ENCODE measurements around the gene ACTR1A. TPM values are rescaled to one million over a fixed set of nuclear protein-coding genes. Genes with fewer than 3 reads are reported as not detected.

The ACTR1A gene
- polyA plus RNA-seq, 1 donor (not counting 4 experiments of a cell fraction or from before 2014, with no cell fraction given): 162 TPM

- peak within 1 kb of the TSS; percentile 84 for H3K9ac ChIP-seq (ENCODE audit: control insufficient read depth, extremely low read depth, insufficient read depth, low read length)
- peaks cover 10% of the 10 kb centered on the region for H3K79me2 ChIP-seq (ENCODE audit: control insufficient read depth, insufficient read depth, low read length)
- H3K27me3 ChIP-seq (ENCODE audit: control insufficient read depth, extremely low read depth, insufficient read depth, low read length): peaks cover 20% of the 10 kb centered on the region
- peak within 1 kb of the TSS; percentile 96 for H3K4me2 ChIP-seq (ENCODE audit: control insufficient read depth, extremely low read depth, insufficient read depth, low read depth, low read length)
- H4K20me1 ChIP-seq (ENCODE audit: control insufficient read depth, extremely low read depth, insufficient read depth, low read length): no peaks in the 10 kb centered on the region
- H3K27ac ChIP-seq (ENCODE audit: control insufficient read depth, insufficient read depth, low read length): peak within 1 kb of the TSS; percentile 55
- peaks cover 6% of the 10 kb centered on the region for H3K4me1 ChIP-seq (ENCODE audit: control insufficient read depth, extremely low read depth, insufficient read depth, low read length)
- peak within 1 kb of the TSS; percentile 66 to 88 (median 77) for H3K4me3 ChIP-seq (ENCODE audit: control insufficient read depth in 2 of 3, extremely low read depth in 1 of 3, insufficient read depth in 2 of 3, low read depth in 1 of 3, low read length in 3 of 3)
- peak; percentile 75 for DNase-seq (ENCODE audit: low read depth, low spot score)
- H3K9me3 ChIP-seq (ENCODE audit: control insufficient read depth, low read depth, low read length): no peaks in the 10 kb centered on the region
- peaks cover 2 to 4% of the 10 kb centered on the region in 2 experiments for H3K36me3 ChIP-seq (ENCODE audit: control insufficient read depth in 2 of 2, extremely low read depth in 1 of 2, insufficient read depth in 2 of 2, low read length in 2 of 2)
- H3K9me1 ChIP-seq (ENCODE audit: control insufficient read depth, extremely low read depth, insufficient read depth, low read length): no peaks in the 10 kb centered on the region
- H2AFZ ChIP-seq (ENCODE audit: control insufficient read depth, low read length): peak within 1 kb of the TSS; percentile 80
- TF ChIP-seq, protein P1, sequence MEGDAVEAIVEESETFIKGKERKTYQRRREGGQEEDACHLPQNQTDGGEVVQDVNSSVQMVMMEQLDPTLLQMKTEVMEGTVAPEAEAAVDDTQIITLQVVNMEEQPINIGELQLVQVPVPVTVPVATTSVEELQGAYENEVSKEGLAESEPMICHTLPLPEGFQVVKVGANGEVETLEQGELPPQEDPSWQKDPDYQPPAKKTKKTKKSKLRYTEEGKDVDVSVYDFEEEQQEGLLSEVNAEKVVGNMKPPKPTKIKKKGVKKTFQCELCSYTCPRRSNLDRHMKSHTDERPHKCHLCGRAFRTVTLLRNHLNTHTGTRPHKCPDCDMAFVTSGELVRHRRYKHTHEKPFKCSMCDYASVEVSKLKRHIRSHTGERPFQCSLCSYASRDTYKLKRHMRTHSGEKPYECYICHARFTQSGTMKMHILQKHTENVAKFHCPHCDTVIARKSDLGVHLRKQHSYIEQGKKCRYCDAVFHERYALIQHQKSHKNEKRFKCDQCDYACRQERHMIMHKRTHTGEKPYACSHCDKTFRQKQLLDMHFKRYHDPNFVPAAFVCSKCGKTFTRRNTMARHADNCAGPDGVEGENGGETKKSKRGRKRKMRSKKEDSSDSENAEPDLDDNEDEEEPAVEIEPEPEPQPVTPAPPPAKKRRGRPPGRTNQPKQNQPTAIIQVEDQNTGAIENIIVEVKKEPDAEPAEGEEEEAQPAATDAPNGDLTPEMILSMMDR (optimal IDR thresholded peaks at IDR 0.05 in 1 of 3, IDR thresholded peaks at IDR 0.05 in 1 of 3, conservative IDR thresholded peaks at IDR 0.05 in 1 of 3; ENCODE audit: extremely low read depth in 1 of 3, insufficient read depth in 2 of 3, low read length in 3 of 3): peak in 1 of 3 experiments; percentile 2
- TF ChIP-seq EZH2 (IDR thresholded peaks at IDR 0.05; ENCODE audit: low read length): no peak
- dilution Hi-C loops (cut with MboI; ENCODE audit: extremely low pct_ligation_motif_present, low sequenced_read_pairs): no loop called here
- FAIRE-seq: no peak
Observed at GRCh38 chr10:102432162-102432950, 70.2 kb downstream of the ACTR1A start, which contains the start of gene CUEDC2. CUEDC2 (minus strand) TSS chr10:102432574; CDS start chr10:102425188, 7,386 bp downstream.

DNA sequence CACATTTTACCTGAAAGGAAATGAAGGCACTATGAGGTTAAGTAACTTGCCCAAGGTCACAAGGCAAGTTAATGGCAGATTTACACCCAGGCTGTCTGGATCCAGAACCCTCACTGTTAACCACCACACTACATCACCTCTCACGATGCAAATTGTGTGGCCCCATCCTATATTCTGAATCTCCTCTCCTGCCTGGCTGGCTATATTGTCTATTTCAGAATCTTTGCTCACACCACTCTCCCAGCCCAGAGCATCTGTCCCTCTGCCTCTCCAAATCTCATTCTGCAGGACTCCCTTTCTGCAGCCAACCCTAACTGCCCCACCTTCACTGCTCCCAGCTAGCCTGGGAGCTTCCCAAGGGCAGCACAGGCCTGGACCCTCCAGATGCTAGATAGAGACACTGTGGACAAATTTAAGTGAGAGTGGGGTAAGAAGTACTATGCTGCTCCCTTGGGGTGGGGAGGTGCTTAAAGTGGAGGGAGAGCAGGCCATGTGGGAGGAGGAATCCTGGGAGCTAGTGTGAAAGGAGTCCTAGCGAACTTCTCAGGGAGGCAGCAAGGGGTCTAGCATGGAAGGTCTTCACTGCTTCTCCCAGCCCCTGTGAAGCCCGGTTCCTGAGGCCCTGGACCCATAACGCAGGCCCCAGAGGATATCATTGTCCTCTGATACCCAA, 70.9 kb downstream of the ACTR1A start:
- no peak for TF ChIP-seq EZH2 (IDR thresholded peaks at IDR 0.05; ENCODE audit: low read length)
- TF ChIP-seq, protein P1 (optimal IDR thresholded peaks at IDR 0.05 in 1 of 3, IDR thresholded peaks at IDR 0.05 in 1 of 3, conservative IDR thresholded peaks at IDR 0.05 in 1 of 3; ENCODE audit: extremely low read depth in 1 of 3, insufficient read depth in 2 of 3, low read length in 3 of 3): peak in 1 of 3 experiments; percentile 21
- Histone ChIP-seq H3K4me3 (ENCODE audit: control insufficient read depth in 2 of 3, extremely low read depth in 1 of 3, insufficient read depth in 2 of 3, low read depth in 1 of 3, low read length in 3 of 3) (peak overlapping the region; percentile 66 to 88 (median 77)), H4K20me1 (ENCODE audit: control insufficient read depth, extremely low read depth, insufficient read depth, low read length) (no peaks in the 10 kb centered on the region), H3K36me3 (ENCODE audit: control insufficient read depth in 2 of 2, extremely low read depth in 1 of 2, insufficient read depth in 2 of 2, low read length in 2 of 2) (peaks cover 2 to 4% of the 10 kb centered on the region in 2 experiments), H2AFZ (ENCODE audit: control insufficient read depth, low read length) (peak overlapping the region; percentile 80), H3K27me3 (ENCODE audit: control insufficient read depth, extremely low read depth, insufficient read depth, low read length) (peaks cover 20% of the 10 kb centered on the region), H3K79me2 (ENCODE audit: control insufficient read depth, insufficient read depth, low read length) (peaks cover 10% of the 10 kb centered on the region), H3K4me2 (ENCODE audit: control insufficient read depth, extremely low read depth, insufficient read depth, low read depth, low read length) (peak overlapping the region; percentile 96), H3K4me1 (ENCODE audit: control insufficient read depth, extremely low read depth, insufficient read depth, low read length) (peaks cover 6% of the 10 kb centered on the region), H3K27ac (ENCODE audit: control insufficient read depth, insufficient read depth, low read length) (peak overlapping the region; percentile 55), H3K9me1 (ENCODE audit: control insufficient read depth, extremely low read depth, insufficient read depth, low read length) (no peaks in the 10 kb centered on the region), H3K9me3 (ENCODE audit: control insufficient read depth, low read depth, low read length) (no peaks in the 10 kb centered on the region), H3K9ac (ENCODE audit: control insufficient read depth, extremely low read depth, insufficient read depth, low read length) (peak overlapping the region; percentile 84)
- dilution Hi-C loops (cut with MboI; ENCODE audit: extremely low pct_ligation_motif_present, low sequenced_read_pairs): no loop called here
- no peak for DNase-seq (ENCODE audit: low read depth, low spot score)
- no peak for FAIRE-seq

All from keratinocyte (primary cell).